ENCODE results near the gene ERGIC3.

Gene ERGIC3

DNA sequence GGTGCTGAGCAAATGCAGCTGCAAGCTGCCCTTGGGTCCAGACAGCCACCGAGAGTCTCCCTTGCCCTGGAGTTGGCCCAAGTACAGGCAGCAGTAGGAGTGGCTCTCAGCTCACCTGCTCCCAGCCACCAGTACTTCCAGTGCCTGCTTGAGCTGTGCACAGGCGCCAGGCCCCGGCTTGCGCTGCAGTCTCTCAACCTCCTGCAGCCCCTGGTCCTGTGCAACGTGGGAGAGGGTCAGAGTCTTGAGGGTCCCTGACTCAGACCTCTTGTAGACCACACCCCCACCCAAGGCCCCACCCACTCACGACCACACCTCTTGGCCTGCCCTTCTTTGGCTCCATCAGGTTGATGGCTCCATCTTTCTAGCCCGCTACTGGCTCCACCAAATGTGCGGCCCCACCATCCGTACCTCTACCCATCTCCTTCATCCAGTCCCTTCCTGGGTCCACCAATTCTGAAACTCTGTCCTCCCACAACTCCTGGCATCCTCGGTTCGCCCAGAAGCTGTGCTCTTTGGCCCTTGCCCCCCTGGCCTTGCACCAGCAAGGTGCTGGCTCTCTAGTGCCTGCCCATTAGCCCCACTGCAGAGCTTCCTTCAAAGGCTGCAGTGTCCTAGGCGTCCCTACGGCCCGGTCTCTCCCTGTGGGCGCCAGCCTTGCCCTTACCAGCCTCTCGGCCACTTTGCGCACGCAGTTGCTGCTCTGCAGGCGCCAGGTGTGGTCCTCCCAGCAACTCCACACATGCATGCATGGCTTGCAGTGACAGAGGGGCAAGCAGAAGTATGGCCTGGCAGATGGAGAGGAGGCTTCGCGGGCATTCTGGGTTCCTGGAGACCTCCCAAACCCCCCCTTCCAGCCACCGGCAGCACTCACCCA lies 57.3 kb downstream of the ERGIC3 start:
- no peak for DNase-seq (ENCODE audit: low spot score)

GRCh38 chr20:35599776-35600120 lies 57.9 kb downstream of the ERGIC3 start:
- no peak for DNase-seq (ENCODE audit: low spot score)

DNA sequence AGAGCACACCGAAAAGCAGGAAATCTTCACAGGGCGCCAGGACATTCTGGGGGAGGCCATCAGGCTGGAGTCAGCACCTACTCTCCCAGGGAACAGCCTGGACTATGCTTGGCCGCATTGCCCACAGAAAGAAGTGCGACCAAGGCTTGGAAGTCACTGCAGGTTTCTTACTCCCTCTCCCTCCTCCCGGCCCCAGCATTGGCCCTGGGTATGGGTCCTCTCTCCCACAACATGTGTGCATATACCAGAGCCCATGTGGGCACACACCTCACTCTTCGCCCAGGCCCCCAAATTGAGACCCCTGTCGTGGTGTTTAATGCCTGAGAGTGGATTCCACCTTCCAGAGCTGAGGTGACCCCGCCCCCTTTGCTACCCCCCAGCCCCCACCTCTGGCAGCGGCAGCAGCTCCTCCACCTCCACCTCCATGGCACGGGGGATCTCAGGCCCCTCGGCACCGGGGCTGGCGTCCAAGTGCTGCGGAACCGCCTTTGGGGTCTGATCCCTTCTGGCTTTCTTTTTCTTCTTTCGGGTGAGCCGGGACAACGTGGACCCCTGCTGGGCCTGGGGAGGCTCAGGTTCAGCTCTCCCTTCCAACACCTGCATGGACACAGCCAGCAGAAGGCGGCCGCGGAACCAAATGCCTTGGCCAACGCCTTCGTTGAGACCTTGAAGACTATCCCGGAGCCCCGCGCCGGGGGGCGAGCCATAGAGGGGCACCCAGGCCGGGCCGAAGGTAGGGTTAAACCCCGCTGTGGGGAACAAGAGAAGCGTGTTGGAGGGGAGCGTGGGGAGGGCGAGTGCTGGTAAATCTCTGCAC lies 58.5 kb downstream of the ERGIC3 start:
- DNase-seq (ENCODE audit: low spot score), result peak; percentile 32

DNA sequence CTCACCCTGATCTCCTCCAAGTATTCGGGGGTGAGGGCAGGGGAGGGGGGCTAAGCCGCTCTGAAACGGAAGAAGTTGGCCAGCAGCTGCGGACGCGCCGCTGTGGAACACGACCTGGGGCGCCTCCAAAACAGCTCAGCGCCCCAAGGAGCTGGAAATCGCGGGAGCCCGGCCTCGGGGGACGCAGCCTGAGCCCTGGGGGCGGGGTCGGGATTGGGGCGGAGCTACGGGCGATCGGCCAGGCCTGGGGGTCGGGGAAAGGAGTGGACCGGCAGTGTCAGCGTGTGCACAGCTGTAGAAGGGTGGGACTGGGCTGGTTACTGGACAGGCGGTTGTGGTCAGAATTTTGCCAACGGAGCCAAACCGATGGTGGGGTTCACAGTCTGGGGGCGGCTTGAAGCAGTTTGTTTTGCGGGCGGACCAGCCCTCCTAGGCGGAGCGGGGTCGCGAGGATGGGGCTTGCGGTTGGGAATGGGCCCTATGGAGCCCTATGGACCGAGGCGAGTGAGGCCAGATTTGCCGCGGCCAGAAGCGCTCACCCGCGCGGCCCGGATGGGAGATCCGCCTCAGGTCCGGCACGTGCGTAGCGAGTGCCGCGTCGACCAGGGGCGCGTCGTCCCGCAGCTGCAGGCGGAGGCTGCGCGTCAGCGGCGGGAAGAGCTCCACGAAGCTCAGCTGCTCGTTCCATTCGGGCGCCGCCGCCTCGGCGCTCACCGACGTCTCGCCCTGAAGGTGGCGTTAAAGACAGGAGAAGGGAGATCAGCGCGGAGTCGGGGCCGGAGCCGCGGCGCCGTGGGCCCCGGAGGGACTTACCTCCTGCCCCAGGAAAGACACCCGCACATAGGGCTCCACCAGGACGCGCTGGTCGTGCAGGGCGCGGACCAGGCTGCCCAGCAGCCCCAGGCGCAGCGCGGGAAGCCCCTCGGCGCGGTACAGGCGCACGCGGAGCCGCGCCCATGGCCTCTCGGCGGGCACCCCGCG lies 59.4 kb downstream of the ERGIC3 start:
- DNase-seq (ENCODE audit: low spot score), result peak; percentile 91

GRCh38 chr20:35601990-35602389 lies 60.1 kb downstream of the ERGIC3 start:
- DNase-seq (ENCODE audit: low spot score), result no peak

DNA sequence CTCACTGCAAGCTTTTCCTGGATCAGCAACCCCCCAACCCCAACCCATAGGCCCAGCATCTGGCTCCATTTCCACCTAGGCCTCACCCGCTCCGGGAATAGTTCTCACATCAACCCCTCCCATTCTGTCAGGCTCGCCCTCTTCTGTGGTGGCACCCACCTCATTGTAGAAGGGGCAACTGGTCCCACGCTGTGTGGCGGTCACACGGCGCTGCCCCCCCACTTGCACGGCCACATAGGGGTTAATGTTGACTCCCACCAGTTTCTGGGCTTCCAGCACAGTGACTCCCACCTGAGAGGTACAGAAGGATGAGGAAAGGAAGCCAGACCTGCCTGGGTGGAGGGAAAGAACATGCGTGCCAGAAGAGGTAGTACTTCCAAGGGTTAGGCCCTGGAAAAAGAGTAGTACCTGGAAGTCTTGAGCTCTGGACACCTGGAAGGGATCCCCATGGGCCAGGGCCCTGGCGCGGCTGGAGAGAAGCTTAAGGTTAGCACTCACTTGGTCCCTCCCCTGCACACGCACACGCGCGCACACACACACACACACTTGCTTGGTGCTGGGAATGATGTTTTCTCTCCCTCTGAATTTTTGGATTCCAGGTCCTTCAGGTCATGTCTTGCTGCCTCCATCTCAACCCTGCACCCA lies 61.1 kb downstream of the ERGIC3 start:
- DNase-seq (ENCODE audit: low spot score), result no peak

- no peak for DNase-seq (ENCODE audit: low spot score)
Measured at GRCh38 chr20:35603695-35604448, 62.0 kb downstream of the ERGIC3 start.

- peak; percentile 71 for DNase-seq (ENCODE audit: low spot score)
Measured at GRCh38 chr20:35604449-35604747, 62.5 kb downstream of the ERGIC3 start.

GRCh38 chr20:35606127-35606526 lies 64.2 kb downstream of the ERGIC3 start:
- no peak for DNase-seq (ENCODE audit: low spot score)

All from iPS-NIHi11 (cell line).